ENCODE data around the gene FGF11.

Gene FGF11

GRCh38 chr17:7436556-7437368 lies 2.5 kb upstream of the FGF11 start:
- Mint-ChIP-seq H3K9me3 (ENCODE audit: low read depth) (no peaks in the 10 kb centered on the region), H3K4me3 (peak overlapping the region; percentile 94), H3K36me3 (no peaks in the 10 kb centered on the region), H3K27me3 (peaks cover 5% of the 10 kb centered on the region), H3K27ac (peak overlapping the region; percentile 92), H3K4me1 (ENCODE audit: low read depth) (peaks cover 37% of the 10 kb centered on the region)

GRCh38 chr17:7437369-7437863 lies 1.9 kb upstream of the FGF11 start:
- H3K36me3 Mint-ChIP-seq: no peaks in the 10 kb centered on the region
- peak overlapping the region; percentile 83 for H3K4me3 Mint-ChIP-seq
- peak overlapping the region; percentile 41 for H3K27ac Mint-ChIP-seq
- H3K4me1 Mint-ChIP-seq (ENCODE audit: low read depth): peaks cover 37% of the 10 kb centered on the region
- H3K27me3 Mint-ChIP-seq: peaks cover 6% of the 10 kb centered on the region
- no peaks in the 10 kb centered on the region for H3K9me3 Mint-ChIP-seq (ENCODE audit: low read depth)

GRCh38 chr17:7437950-7438614 lies 1.2 kb upstream of the FGF11 start:
- peaks cover 37% of the 10 kb centered on the region for H3K4me1 Mint-ChIP-seq (ENCODE audit: low read depth)

GRCh38 chr17:7438656-7439460 lies 454 bp upstream of the FGF11 start:
- Mint-ChIP-seq H3K36me3 (no peaks in the 10 kb centered on the region), H3K27ac (peak overlapping the region; percentile 34), H3K27me3 (peaks cover 9% of the 10 kb centered on the region), H3K4me1 (ENCODE audit: low read depth) (peaks cover 37% of the 10 kb centered on the region), H3K9me3 (ENCODE audit: low read depth) (no peaks in the 10 kb centered on the region), H3K4me3 (peak overlapping the region; percentile 83)

More at GRCh38 chr17:7437950-7438614, 1.2 kb upstream of the FGF11 start:
- H3K9me3 Mint-ChIP-seq (ENCODE audit: low read depth): no peaks in the 10 kb centered on the region
- H3K27me3 Mint-ChIP-seq: peaks cover 7% of the 10 kb centered on the region
- H3K36me3 Mint-ChIP-seq: no peaks in the 10 kb centered on the region
- peak overlapping the region; percentile 83 for H3K4me3 Mint-ChIP-seq
- peak overlapping the region; percentile 41 for H3K27ac Mint-ChIP-seq

- H3K27ac Mint-ChIP-seq: no peak overlapping the region
Measured at GRCh38 chr17:7440113-7440833, 961 bp downstream of the FGF11 start.

GRCh38 chr17:7440834-7441195 lies 1.5 kb downstream of the FGF11 start:
- Mint-ChIP-seq H3K4me3 (peak overlapping the region; percentile 84), H3K4me1 (ENCODE audit: low read depth) (peaks cover 39% of the 10 kb centered on the region), H3K27me3 (peaks cover 14% of the 10 kb centered on the region), H3K9me3 (ENCODE audit: low read depth) (no peaks in the 10 kb centered on the region), H3K27ac (no peak overlapping the region), H3K36me3 (no peaks in the 10 kb centered on the region)

More at GRCh38 chr17:7440113-7440833, 961 bp downstream of the FGF11 start:
- Mint-ChIP-seq H3K27me3 (peaks cover 11% of the 10 kb centered on the region), H3K4me1 (ENCODE audit: low read depth) (peaks cover 38% of the 10 kb centered on the region), H3K36me3 (no peaks in the 10 kb centered on the region), H3K4me3 (peak overlapping the region; percentile 84), H3K9me3 (ENCODE audit: low read depth) (no peaks in the 10 kb centered on the region)

- Mint-ChIP-seq H3K27me3 (peaks cover 16% of the 10 kb centered on the region), H3K9me3 (ENCODE audit: low read depth) (no peaks in the 10 kb centered on the region), H3K36me3 (no peaks in the 10 kb centered on the region), H3K4me3 (no peak overlapping the region), H3K4me1 (ENCODE audit: low read depth) (peaks cover 39% of the 10 kb centered on the region), H3K27ac (no peak overlapping the region)
Measured at GRCh38 chr17:7441266-7441665, 2.0 kb downstream of the FGF11 start.

- H3K4me3 Mint-ChIP-seq: no peak overlapping the region
- no peaks in the 10 kb centered on the region for H3K9me3 Mint-ChIP-seq (ENCODE audit: low read depth)
- H3K4me1 Mint-ChIP-seq (ENCODE audit: low read depth): peaks cover 37% of the 10 kb centered on the region
- no peaks in the 10 kb centered on the region for H3K36me3 Mint-ChIP-seq
- H3K27me3 Mint-ChIP-seq: peaks cover 16% of the 10 kb centered on the region
- no peak overlapping the region for H3K27ac Mint-ChIP-seq
Measured at GRCh38 chr17:7442142-7442541, 2.8 kb downstream of the FGF11 start.

GRCh38 chr17:7443499-7444485 lies 4.5 kb downstream of the FGF11 start:
- Mint-ChIP-seq H3K27me3 (peaks cover 17% of the 10 kb centered on the region), H3K4me1 (ENCODE audit: low read depth) (peaks cover 31% of the 10 kb centered on the region)

GRCh38 chr17:7444682-7445618 lies 5.6 kb downstream of the FGF11 start, which contains the start of gene CHRNB1:
CHRNB1 (plus strand) TSS chr17:7445061; CDS start chr17:7445128, 67 bp downstream.
- no peaks in the 10 kb centered on the region for H3K9me3 Mint-ChIP-seq (ENCODE audit: low read depth)
- peaks cover 15% of the 10 kb centered on the region for H3K27me3 Mint-ChIP-seq
- H3K27ac Mint-ChIP-seq: no peak within 1 kb of the TSS
- peak within 1 kb of the TSS; percentile 86 for H3K4me3 Mint-ChIP-seq
- peaks cover 24% of the 10 kb centered on the region for H3K4me1 Mint-ChIP-seq (ENCODE audit: low read depth)
- H3K36me3 Mint-ChIP-seq: peaks cover 3% of the 10 kb centered on the region

More at GRCh38 chr17:7443499-7444485, 4.5 kb downstream of the FGF11 start:
- peak overlapping the region; percentile 72 for H3K4me3 Mint-ChIP-seq
- H3K9me3 Mint-ChIP-seq (ENCODE audit: low read depth): no peaks in the 10 kb centered on the region
- no peak overlapping the region for H3K27ac Mint-ChIP-seq
- peaks cover 3% of the 10 kb centered on the region for H3K36me3 Mint-ChIP-seq

- H3K36me3 Mint-ChIP-seq: peaks cover 3% of the 10 kb centered on the region
- peak overlapping the region; percentile 86 for H3K4me3 Mint-ChIP-seq
- peaks cover 23% of the 10 kb centered on the region for H3K4me1 Mint-ChIP-seq (ENCODE audit: low read depth)
- no peaks in the 10 kb centered on the region for H3K9me3 Mint-ChIP-seq (ENCODE audit: low read depth)
- H3K27ac Mint-ChIP-seq: no peak overlapping the region
- H3K27me3 Mint-ChIP-seq: peaks cover 15% of the 10 kb centered on the region
Measured at GRCh38 chr17:7445619-7445968, 6.3 kb downstream of the FGF11 start.

GRCh38 chr17:7448461-7448860 lies 9.1 kb downstream of the FGF11 start:
- Mint-ChIP-seq H3K27ac (no peak overlapping the region), H3K4me3 (no peak overlapping the region), H3K36me3 (peaks cover 3% of the 10 kb centered on the region), H3K4me1 (ENCODE audit: low read depth) (peaks cover 28% of the 10 kb centered on the region), H3K27me3 (peaks cover 12% of the 10 kb centered on the region), H3K9me3 (ENCODE audit: low read depth) (no peaks in the 10 kb centered on the region)

All from activated naive CD8-positive, alpha-beta T cell (primary cell).